HEK293 (cell line): ENCODE data around the gene NEB.

Experiments used
- CTCF ChIA-PET: fragments of 350-600 bp; formaldehyde crosslinking; extraction: SDS; loops from one replicate; lab custom pipeline; 2021; ENCODE audit warnings: antibody characterized with exemption; lab: Yijun Ruan, JAX
- POLR2A ChIA-PET: fragments of 300-600 bp; formaldehyde crosslinking; extraction: SDS; loops from one replicate; lab custom pipeline; 2020; ENCODE audit warnings: antibody characterized with exemption, inconsistent platforms; lab: Yijun Ruan, JAX
- H3K27ac ChIP-seq: fragments of 200-500 bp; sonication (Bioruptor generic); 2 replicates; pipeline ENCODE4 v1.5.1; 2014; ENCODE audit warnings: low read depth, low read length, control low read depth, inconsistent platforms; ENCODE audit errors: extremely low read depth
- H3K36me3 ChIP-seq, 2 experiments: fragments of 200-500 bp in 1 of 2; sonication (Bioruptor generic) in 1 of 2; 1 replicate in 1 of 2; 2 replicates in 1 of 2; pipeline ENCODE4 v1.5.1; 2014 to 2017; ENCODE audit warnings: inconsistent platforms in 2 of 2, low read length in 2 of 2; ENCODE audit not compliant: control insufficient read depth in 2 of 2, insufficient read depth in 1 of 2
- H3K4me1 ChIP-seq: fragments of 200-500 bp; sonication (Bioruptor generic); 2 replicates; pipeline ENCODE4 v1.5.1; 2014; ENCODE audit warnings: mild to moderate bottlenecking, low read length, inconsistent platforms; ENCODE audit not compliant: control insufficient read depth, insufficient read depth
- H3K4me3 ChIP-seq: 2 replicates; pipeline ENCODE4 v1.5.1; 2011; ENCODE audit warnings: low read depth, mild to moderate bottlenecking, control low read depth, low read length, moderate library complexity
- H3K9me3 ChIP-seq: fragments of 200-500 bp; sonication (Bioruptor generic); 2 replicates; pipeline ENCODE4 v1.5.1; 2014; ENCODE audit warnings: low read depth, low read length, inconsistent platforms; ENCODE audit not compliant: control insufficient read depth, insufficient read depth
- GFI1B ChIP-seq: fragments of 450-650 bp; formaldehyde crosslinking; IDR thresholded peaks from 2 replicates; pipeline ENCODE4 v1.5.1; 2016; ENCODE audit warnings: missing biosample characterization, missing genetic modification characterization
- HOXA7 ChIP-seq: sonication (generic); formaldehyde crosslinking; IDR thresholded peaks from 2 replicates; pipeline ENCODE4 v1.8.1; 2022; ENCODE audit warnings: missing genetic modification reagents, borderline replicate concordance
- HOXD13 ChIP-seq: sonication (generic); formaldehyde crosslinking; IDR thresholded peaks from 2 replicates; pipeline ENCODE4 v1.8.0; 2022; ENCODE audit warnings: missing genetic modification reagents, borderline replicate concordance
- SP3 ChIP-seq: fragments of 450-650 bp; formaldehyde crosslinking; IDR thresholded peaks from 2 replicates; pipeline ENCODE4 v1.5.1; 2016; ENCODE audit warnings: missing biosample characterization, missing genetic modification characterization
- WT1 ChIP-seq: fragments of 450-650 bp; formaldehyde crosslinking; IDR thresholded peaks from 2 replicates; pipeline ENCODE4 v1.5.1; 2016; ENCODE audit warnings: missing biosample characterization, missing genetic modification characterization
- ZIC2 ChIP-seq: fragments of 450-650 bp; formaldehyde crosslinking; IDR thresholded peaks from 2 replicates; pipeline ENCODE4 v1.5.1; 2016; ENCODE audit warnings: missing biosample characterization, missing genetic modification characterization
- ZNF19 ChIP-seq: fragments of 450-650 bp; formaldehyde crosslinking; IDR thresholded peaks from 2 replicates; pipeline ENCODE4; 2016; ENCODE audit warnings: missing biosample characterization, missing genetic modification characterization, low read depth
- ZNF324 ChIP-seq: fragments of 450-650 bp; formaldehyde crosslinking; IDR thresholded peaks from 2 replicates; pipeline ENCODE4 v1.5.1; 2016; ENCODE audit warnings: missing biosample characterization, missing genetic modification characterization
- ZNF335 ChIP-seq: fragments of 450-650 bp; formaldehyde crosslinking; conservative IDR thresholded peaks from 2 replicates; pipeline ENCODE4 v1.5.1; 2016; ENCODE audit warnings: missing biosample characterization, missing genetic modification characterization
- ZNF624 ChIP-seq: fragments of 450-650 bp; formaldehyde crosslinking; IDR thresholded peaks from 2 replicates; pipeline ENCODE4 v1.5.1; 2017; ENCODE audit warnings: missing biosample characterization, missing genetic modification characterization
- ZNF654 ChIP-seq: fragments of 450-650 bp; formaldehyde crosslinking; IDR thresholded peaks from 2 replicates; pipeline ENCODE4 v1.5.1; 2016; ENCODE audit warnings: low read depth, missing biosample characterization, missing genetic modification characterization
- ZNF701 ChIP-seq: fragments of 450-650 bp; formaldehyde crosslinking; IDR thresholded peaks from 2 replicates; pipeline ENCODE4 v1.5.1; 2016; ENCODE audit warnings: missing biosample characterization, missing genetic modification characterization
- TF ChIP-seq, protein P1 (sequence below): fragments of 450-650 bp; IDR thresholded peaks from 2 replicates; pipeline ENCODE4 v1.5.1; 2018; ENCODE audit warnings: missing biosample characterization, mild to moderate bottlenecking, missing genetic modification characterization
- TF ChIP-seq, protein P2 (sequence below): fragments of 450-650 bp; formaldehyde crosslinking; conservative IDR thresholded peaks from 2 replicates; pipeline ENCODE4 v1.5.1; 2016; ENCODE audit warnings: low read depth, missing biosample characterization, missing genetic modification characterization
- TF ChIP-seq, protein P3 (sequence below): fragments of 450-650 bp; formaldehyde crosslinking; IDR thresholded peaks from 2 replicates; pipeline ENCODE4 v1.5.1; 2017; ENCODE audit warnings: missing biosample characterization, mild to moderate bottlenecking, missing genetic modification characterization, moderate library complexity
- TF ChIP-seq, protein P4 (sequence below): fragments of 450-650 bp; formaldehyde crosslinking; optimal IDR thresholded peaks from 2 replicates; pipeline ENCODE3; 2016; ENCODE audit warnings: missing biosample characterization, mild to moderate bottlenecking, missing genetic modification characterization
- TF ChIP-seq, protein P5 (sequence below): fragments of 450-650 bp; formaldehyde crosslinking; IDR thresholded peaks from 2 replicates; pipeline ENCODE4 v1.5.1; 2016; ENCODE audit warnings: missing biosample characterization, missing genetic modification characterization

The NEB gene

DNA sequence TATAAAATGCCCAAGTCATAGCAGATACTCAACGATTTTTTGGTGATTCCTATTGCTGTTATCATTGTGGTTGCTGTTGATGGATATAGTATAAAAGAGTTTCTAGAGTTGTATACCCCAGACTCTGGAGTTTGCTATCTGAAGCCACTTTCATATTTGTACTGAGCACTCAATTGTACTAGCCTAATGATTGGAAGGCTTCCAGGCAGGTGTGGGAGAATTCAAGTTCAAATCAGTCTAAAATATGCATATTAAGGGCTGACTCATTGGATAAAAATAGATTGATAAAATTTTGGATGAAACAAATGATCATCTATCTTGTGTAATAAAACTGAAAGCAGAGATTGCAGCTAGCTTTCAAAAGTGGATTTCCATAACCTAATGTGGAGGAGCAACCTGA, 122.9 kb downstream of the NEB start:
- Histone ChIP-seq H3K9me3 (no peaks in the 10 kb centered on the region), H3K4me1 (no peaks in the 10 kb centered on the region), H3K27ac (no peak overlapping the region), H3K4me3 (no peak overlapping the region), H3K36me3 (no peaks in the 10 kb centered on the region)
- ChIA-PET POLR2A (interaction anchor here (0.6 kb wide), 1 partner anchor 450 kb away, joined by 3 read pairs; no protein-coding TSS in a partner anchor), CTCF (no interaction called here)
- TF ChIP-seq ZNF324 (tag by site-specific recombination) (no peak), ZNF654 (tag by site-specific recombination) (no peak), HOXA7 (CRISPR knock-in tag) (no peak), ZNF701 (no peak), SP3 (tag by site-specific recombination) (no peak), WT1 (tag by site-specific recombination) (no peak), GFI1B (tag by site-specific recombination) (no peak), ZNF335 (tag by site-specific recombination) (no peak), ZNF19 (tag by site-specific recombination) (no peak), ZIC2 (tag by site-specific recombination) (no peak), ZNF624 (tag by site-specific recombination) (no peak), HOXD13 (CRISPR knock-in tag) (no peak)
- TF ChIP-seq, protein P1, sequence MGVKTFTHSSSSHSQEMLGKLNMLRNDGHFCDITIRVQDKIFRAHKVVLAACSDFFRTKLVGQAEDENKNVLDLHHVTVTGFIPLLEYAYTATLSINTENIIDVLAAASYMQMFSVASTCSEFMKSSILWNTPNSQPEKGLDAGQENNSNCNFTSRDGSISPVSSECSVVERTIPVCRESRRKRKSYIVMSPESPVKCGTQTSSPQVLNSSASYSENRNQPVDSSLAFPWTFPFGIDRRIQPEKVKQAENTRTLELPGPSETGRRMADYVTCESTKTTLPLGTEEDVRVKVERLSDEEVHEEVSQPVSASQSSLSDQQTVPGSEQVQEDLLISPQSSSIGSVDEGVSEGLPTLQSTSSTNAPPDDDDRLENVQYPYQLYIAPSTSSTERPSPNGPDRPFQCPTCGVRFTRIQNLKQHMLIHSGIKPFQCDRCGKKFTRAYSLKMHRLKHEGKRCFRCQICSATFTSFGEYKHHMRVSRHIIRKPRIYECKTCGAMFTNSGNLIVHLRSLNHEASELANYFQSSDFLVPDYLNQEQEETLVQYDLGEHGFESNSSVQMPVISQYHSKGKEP, result no peak
- TF ChIP-seq, protein P2, sequence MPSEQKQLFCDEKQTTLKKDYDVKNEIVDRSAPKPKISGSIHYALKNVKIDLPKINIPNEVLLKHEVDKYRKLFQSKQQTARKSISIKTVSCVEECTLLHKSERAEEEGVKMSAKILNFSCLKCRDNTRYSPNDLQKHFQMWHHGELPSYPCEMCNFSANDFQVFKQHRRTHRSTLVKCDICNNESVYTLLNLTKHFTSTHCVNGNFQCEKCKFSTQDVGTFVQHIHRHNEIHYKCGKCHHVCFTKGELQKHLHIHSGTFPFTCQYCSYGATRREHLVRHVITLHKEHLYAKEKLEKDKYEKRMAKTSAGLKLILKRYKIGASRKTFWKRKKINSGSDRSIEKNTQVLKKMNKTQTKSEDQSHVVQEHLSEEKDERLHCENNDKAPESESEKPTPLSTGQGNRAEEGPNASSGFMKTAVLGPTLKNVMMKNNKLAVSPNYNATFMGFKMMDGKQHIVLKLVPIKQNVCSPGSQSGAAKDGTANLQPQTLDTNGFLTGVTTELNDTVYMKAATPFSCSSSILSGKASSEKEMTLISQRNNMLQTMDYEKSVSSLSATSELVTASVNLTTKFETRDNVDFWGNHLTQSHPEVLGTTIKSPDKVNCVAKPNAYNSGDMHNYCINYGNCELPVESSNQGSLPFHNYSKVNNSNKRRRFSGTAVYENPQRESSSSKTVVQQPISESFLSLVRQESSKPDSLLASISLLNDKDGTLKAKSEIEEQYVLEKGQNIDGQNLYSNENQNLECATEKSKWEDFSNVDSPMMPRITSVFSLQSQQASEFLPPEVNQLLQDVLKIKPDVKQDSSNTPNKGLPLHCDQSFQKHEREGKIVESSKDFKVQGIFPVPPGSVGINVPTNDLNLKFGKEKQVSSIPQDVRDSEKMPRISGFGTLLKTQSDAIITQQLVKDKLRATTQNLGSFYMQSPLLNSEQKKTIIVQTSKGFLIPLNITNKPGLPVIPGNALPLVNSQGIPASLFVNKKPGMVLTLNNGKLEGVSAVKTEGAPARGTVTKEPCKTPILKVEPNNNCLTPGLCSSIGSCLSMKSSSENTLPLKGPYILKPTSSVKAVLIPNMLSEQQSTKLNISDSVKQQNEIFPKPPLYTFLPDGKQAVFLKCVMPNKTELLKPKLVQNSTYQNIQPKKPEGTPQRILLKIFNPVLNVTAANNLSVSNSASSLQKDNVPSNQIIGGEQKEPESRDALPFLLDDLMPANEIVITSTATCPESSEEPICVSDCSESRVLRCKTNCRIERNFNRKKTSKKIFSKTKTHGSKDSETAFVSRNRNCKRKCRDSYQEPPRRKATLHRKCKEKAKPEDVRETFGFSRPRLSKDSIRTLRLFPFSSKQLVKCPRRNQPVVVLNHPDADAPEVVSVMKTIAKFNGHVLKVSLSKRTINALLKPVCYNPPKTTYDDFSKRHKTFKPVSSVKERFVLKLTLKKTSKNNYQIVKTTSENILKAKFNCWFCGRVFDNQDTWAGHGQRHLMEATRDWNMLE (tag by site-specific recombination), result no peak
- TF ChIP-seq, protein P3, sequence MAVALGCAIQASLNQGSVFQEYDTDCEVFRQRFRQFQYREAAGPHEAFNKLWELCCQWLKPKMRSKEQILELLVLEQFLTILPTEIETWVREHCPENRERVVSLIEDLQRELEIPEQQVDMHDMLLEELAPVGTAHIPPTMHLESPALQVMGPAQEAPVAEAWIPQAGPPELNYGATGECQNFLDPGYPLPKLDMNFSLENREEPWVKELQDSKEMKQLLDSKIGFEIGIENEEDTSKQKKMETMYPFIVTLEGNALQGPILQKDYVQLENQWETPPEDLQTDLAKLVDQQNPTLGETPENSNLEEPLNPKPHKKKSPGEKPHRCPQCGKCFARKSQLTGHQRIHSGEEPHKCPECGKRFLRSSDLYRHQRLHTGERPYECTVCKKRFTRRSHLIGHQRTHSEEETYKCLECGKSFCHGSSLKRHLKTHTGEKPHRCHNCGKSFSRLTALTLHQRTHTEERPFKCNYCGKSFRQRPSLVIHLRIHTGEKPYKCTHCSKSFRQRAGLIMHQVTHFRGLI (tag by site-specific recombination), result no peak
- TF ChIP-seq, protein P4, sequence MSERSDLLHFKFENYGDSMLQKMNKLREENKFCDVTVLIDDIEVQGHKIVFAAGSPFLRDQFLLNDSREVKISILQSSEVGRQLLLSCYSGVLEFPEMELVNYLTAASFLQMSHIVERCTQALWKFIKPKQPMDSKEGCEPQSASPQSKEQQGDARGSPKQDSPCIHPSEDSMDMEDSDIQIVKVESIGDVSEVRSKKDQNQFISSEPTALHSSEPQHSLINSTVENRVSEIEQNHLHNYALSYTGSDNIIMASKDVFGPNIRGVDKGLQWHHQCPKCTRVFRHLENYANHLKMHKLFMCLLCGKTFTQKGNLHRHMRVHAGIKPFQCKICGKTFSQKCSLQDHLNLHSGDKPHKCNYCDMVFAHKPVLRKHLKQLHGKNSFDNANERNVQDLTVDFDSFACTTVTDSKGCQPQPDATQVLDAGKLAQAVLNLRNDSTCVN, result no peak
- TF ChIP-seq, protein P5, sequence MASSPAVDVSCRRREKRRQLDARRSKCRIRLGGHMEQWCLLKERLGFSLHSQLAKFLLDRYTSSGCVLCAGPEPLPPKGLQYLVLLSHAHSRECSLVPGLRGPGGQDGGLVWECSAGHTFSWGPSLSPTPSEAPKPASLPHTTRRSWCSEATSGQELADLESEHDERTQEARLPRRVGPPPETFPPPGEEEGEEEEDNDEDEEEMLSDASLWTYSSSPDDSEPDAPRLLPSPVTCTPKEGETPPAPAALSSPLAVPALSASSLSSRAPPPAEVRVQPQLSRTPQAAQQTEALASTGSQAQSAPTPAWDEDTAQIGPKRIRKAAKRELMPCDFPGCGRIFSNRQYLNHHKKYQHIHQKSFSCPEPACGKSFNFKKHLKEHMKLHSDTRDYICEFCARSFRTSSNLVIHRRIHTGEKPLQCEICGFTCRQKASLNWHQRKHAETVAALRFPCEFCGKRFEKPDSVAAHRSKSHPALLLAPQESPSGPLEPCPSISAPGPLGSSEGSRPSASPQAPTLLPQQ, result no peak
